Measurements from ENCODE around the gene LMNA. TPM values are rescaled to one million over a fixed set of nuclear protein-coding genes. Genes with fewer than 3 reads are reported as not detected.

LMNA gene
- total RNA-seq, 1 donor from 2014 or later, result 236 TPM

DNA sequence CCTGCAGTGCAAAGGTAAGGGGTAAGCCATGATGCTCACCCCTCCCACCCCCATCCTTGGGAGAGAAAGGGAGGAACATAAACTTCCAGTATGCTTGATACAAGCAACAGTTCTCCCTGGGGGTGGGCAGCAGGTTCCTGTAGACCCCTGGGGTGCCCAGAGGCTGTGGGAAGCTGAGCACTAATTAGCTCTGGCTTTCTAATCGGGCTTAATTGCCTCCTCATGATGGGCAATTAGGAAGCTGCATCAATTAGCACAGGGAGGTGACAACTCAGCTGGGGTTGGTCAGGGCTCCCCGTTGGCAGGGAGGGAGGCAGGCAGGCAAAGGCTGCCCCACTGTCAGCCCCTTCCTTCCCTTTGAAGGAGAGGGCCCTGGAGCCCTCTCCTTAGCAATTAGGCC is 15.7 kb upstream of the LMNA start:
- intact Hi-C loops (cut with micrococcal nuclease), result no loop called here

DNA sequence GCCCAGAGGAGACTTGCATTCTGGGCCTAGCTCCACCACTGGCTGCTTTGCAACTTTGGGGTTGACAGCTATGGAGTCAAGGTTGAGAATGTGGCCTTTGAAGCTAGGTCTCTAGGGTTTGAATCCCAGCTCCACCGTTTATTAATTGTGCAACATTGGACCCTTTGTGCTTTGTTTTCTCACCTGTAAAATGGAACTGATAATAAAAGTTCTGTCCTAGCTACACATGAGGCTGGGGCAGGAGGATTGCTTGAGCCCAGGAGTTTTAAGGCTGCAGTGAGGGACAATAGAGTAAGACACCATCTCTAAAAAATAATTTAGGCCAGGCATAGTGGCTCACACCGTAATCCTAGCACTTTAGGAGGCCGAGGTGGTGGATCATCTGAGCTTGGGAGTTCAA is 15.2 kb upstream of the LMNA start:
- TF ChIP-seq, protein P1, sequence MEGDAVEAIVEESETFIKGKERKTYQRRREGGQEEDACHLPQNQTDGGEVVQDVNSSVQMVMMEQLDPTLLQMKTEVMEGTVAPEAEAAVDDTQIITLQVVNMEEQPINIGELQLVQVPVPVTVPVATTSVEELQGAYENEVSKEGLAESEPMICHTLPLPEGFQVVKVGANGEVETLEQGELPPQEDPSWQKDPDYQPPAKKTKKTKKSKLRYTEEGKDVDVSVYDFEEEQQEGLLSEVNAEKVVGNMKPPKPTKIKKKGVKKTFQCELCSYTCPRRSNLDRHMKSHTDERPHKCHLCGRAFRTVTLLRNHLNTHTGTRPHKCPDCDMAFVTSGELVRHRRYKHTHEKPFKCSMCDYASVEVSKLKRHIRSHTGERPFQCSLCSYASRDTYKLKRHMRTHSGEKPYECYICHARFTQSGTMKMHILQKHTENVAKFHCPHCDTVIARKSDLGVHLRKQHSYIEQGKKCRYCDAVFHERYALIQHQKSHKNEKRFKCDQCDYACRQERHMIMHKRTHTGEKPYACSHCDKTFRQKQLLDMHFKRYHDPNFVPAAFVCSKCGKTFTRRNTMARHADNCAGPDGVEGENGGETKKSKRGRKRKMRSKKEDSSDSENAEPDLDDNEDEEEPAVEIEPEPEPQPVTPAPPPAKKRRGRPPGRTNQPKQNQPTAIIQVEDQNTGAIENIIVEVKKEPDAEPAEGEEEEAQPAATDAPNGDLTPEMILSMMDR (IDR thresholded peaks at IDR 0.05; ENCODE audit: borderline replicate concordance), result no peak
- peaks cover 64% of the 10 kb centered on the region for H3K4me1 ChIP-seq

More for the DNA sequence above, 15.7 kb upstream of the LMNA start:
- TF ChIP-seq, protein P1 (IDR thresholded peaks at IDR 0.05; ENCODE audit: borderline replicate concordance), result no peak
- no peak overlapping the region for H3K27ac ChIP-seq (replicated peaks)
- H3K4me1 ChIP-seq, result peaks cover 59% of the 10 kb centered on the region
- DNase-seq, result no peak
- no peaks in the 10 kb centered on the region for H3K9me3 ChIP-seq (replicated peaks)
- H3K36me3 ChIP-seq, result no peaks in the 10 kb centered on the region
- H3K4me3 ChIP-seq, result no peak overlapping the region
- H3K27me3 ChIP-seq (ENCODE audit: low read depth), result no peaks in the 10 kb centered on the region

DNA sequence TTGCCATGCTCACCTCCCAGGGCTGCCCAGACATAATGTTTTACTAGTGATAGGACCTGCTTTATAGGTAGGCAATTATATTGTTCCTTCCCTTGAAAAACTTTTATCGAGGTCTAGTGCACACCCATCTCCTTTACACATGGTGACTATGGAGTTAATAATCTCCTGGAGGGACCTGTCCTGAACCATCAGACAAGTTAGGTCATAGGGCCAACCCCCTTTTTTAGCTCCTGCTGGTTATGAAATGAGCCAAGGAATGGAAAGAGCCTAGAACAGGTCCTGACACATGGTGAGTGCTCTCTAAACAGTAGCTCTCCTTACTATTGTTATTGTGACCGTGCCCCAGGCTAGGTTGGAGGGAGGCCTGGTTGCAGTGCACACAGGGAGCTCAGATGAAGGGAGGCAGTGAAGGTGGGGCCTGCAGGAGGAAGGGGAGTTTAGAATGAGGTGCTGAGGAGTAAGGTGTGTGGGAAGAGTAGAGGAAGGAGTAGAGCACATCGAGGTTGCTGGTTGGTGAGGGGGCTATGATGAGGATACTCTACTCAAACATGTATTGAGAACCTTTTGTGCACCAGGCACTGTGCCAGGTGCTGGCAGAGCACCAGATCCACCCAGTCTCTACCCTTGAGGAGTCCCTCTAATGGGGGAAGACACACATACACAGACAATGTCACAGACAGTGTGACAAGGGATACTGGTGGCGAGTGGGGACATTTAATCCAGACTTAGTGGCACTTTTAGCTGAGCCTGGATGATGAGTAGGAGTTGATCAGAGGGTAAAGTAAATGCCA is 14.1 kb upstream of the LMNA start:
- TF ChIP-seq, protein P1 (IDR thresholded peaks at IDR 0.05; ENCODE audit: borderline replicate concordance), result no peak
- Histone ChIP-seq H3K27ac (replicated peaks) (peak overlapping the region; percentile 14), H3K9me3 (replicated peaks) (no peaks in the 10 kb centered on the region), H3K36me3 (no peaks in the 10 kb centered on the region), H3K27me3 (ENCODE audit: low read depth) (no peaks in the 10 kb centered on the region), H3K4me3 (no peak overlapping the region), H3K4me1 (peaks cover 76% of the 10 kb centered on the region)
- intact Hi-C loops (cut with micrococcal nuclease), result no loop called here
- DNase-seq, result no peak

More for the DNA sequence above, 15.2 kb upstream of the LMNA start:
- Histone ChIP-seq H3K9me3 (replicated peaks) (no peaks in the 10 kb centered on the region), H3K27me3 (ENCODE audit: low read depth) (no peaks in the 10 kb centered on the region), H3K4me3 (no peak overlapping the region), H3K27ac (replicated peaks) (no peak overlapping the region), H3K36me3 (no peaks in the 10 kb centered on the region)
- intact Hi-C loops (cut with micrococcal nuclease), result no loop called here
- DNase-seq, result no peak

DNA sequence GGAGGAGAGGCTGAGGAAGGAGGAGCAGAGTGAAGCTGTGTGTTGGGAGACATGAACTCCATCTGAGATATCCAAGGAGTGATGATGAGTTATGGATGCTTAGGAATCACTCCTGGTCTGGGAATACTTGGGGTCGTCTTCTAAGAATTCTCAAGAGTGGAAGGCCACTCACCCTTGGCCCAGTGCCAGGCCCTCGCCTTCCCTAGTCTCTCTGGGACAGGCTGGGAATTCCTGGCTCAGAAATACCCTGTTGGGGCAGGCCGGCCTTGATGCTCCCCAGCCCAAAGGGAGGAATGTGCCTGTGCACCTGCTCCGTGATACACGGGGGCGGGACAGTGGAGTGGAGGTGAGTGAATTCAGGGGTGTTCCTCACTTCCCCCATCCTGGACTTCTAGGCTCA is 12.6 kb upstream of the LMNA start:
- no peaks in the 10 kb centered on the region for H3K36me3 ChIP-seq
- intact Hi-C loops (cut with micrococcal nuclease), result no loop called here
- peak; percentile 49 for DNase-seq
- H3K9me3 ChIP-seq (replicated peaks), result no peaks in the 10 kb centered on the region
- H3K4me1 ChIP-seq, result peaks cover 76% of the 10 kb centered on the region
- H3K27ac ChIP-seq (replicated peaks), result peak overlapping the region; percentile 98
- TF ChIP-seq, protein P1 (IDR thresholded peaks at IDR 0.05; ENCODE audit: borderline replicate concordance), result no peak
- no peak overlapping the region for H3K4me3 ChIP-seq
- no peaks in the 10 kb centered on the region for H3K27me3 ChIP-seq (ENCODE audit: low read depth)

DNA sequence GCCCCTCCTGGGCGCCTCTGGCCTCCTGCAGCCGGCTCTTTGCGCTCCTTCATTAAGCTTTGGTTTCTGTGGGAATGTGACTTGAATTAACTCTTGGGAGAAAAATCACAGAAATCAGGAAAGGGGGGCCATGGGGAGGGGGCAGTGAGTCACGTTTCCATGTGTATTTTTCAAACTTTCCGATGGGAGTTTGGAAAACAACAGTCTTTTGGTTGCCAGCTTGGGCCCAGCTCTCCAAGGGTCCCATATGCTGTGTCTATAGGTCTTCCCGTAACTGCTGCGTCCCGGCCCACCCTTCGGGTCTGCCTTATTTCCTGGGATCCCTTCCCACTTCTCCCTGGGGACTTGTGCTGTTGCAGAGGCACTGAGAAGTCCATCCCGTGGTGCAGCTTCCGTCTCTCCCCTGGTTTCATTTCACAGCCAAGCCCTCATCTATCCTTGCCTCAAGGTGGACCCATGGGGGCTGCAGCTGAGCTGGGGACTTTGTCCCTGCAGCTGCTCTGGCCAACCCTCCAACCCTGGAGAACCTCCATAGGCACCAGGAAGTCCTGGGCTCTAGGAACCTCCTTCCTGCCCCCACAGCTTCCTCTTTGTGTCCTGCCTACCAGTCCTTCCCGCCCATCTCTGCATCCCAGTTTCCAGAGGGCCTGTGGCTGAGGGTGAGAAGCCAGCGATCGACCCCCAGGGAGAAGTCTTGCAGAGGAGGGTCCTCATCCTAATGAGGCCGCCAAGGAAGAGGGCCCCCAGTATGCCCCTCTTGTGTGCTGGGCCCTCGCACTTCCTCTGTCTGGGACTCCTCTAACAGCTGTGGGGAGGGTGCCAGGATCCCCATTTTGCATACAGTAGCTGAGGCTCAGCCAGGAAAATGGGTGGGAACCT is 11.6 kb upstream of the LMNA start:
- Histone ChIP-seq H3K4me1 (peaks cover 78% of the 10 kb centered on the region), H3K9me3 (replicated peaks) (no peaks in the 10 kb centered on the region), H3K36me3 (no peaks in the 10 kb centered on the region), H3K27me3 (ENCODE audit: low read depth) (no peaks in the 10 kb centered on the region), H3K27ac (replicated peaks) (peak overlapping the region; percentile 98), H3K4me3 (peak overlapping the region; percentile 28)
- no peak for DNase-seq
- TF ChIP-seq, protein P1 (IDR thresholded peaks at IDR 0.05; ENCODE audit: borderline replicate concordance), result no peak
- intact Hi-C loops (cut with micrococcal nuclease), result no loop called here
